Putamen (tissue), 1 donor: ENCODE results near the gene SCAPER.
"Not testable (repeated sequence)": the region's sequence is repeated elsewhere in the genome, so short reads cannot be mapped to it uniquely, and the experiment has no call there.

ENCODE experiments used
- DNase-seq: peaks from one replicate; pipeline ENCODE4 v3.0.0-alpha.2; 2016; ENCODE audit warnings: low spot score

SCAPER gene

GRCh38 chr15:76480267-76480666 is 424.9 kb downstream of the SCAPER start:
- DNase-seq: no peak

GRCh38 chr15:76470691-76471090 is 434.4 kb downstream of the SCAPER start:
- DNase-seq: no peak

GRCh38 chr15:76468722-76469121 is 436.4 kb downstream of the SCAPER start:
- DNase-seq: no peak

- DNase-seq: no peak
These were observed 438.0 kb downstream of the SCAPER start for GRCh38 chr15:76467136-76467535.

GRCh38 chr15:76465728-76466127 is 439.4 kb downstream of the SCAPER start:
- DNase-seq: no peak

- DNase-seq: no peak
These were observed 440.9 kb downstream of the SCAPER start for GRCh38 chr15:76464247-76464646.

- DNase-seq: no peak
These were observed 444.3 kb downstream of the SCAPER start for GRCh38 chr15:76460871-76461270.

GRCh38 chr15:76460347-76460746 is 444.8 kb downstream of the SCAPER start:
- no peak for DNase-seq

- no peak for DNase-seq
These were observed 453.6 kb downstream of the SCAPER start for GRCh38 chr15:76451540-76451939.

GRCh38 chr15:76449455-76449854 is 455.7 kb downstream of the SCAPER start:
- no peak for DNase-seq

GRCh38 chr15:76448755-76449154 is 456.4 kb downstream of the SCAPER start:
- DNase-seq: no peak

GRCh38 chr15:76447728-76448441 is 457.3 kb downstream of the SCAPER start:
- DNase-seq: no peak

- no peak for DNase-seq
These were observed 464.7 kb downstream of the SCAPER start for GRCh38 chr15:76440441-76440840.

GRCh38 chr15:76439542-76439941 is 465.6 kb downstream of the SCAPER start:
- no peak for DNase-seq

- DNase-seq: no peak
These were observed 471.2 kb downstream of the SCAPER start for GRCh38 chr15:76433798-76434400.

- DNase-seq: not testable (repeated sequence)
These were observed 472.1 kb downstream of the SCAPER start for GRCh38 chr15:76433036-76433435.

GRCh38 chr15:76432604-76433003 is 472.5 kb downstream of the SCAPER start:
- DNase-seq: no peak

- no peak for DNase-seq
These were observed 473.2 kb downstream of the SCAPER start for GRCh38 chr15:76431971-76432370.

GRCh38 chr15:76430711-76431110 is 474.4 kb downstream of the SCAPER start:
- not testable (repeated sequence) for DNase-seq

GRCh38 chr15:76429661-76430060 is 475.5 kb downstream of the SCAPER start:
- DNase-seq: no peak

GRCh38 chr15:76426941-76427340 is 478.2 kb downstream of the SCAPER start:
- DNase-seq: no peak

- no peak for DNase-seq
These were observed 486.6 kb downstream of the SCAPER start for GRCh38 chr15:76418352-76419140.

GRCh38 chr15:76401285-76401684 is 503.9 kb downstream of the SCAPER start:
- DNase-seq: no peak
